HG03575 (cell line): ENCODE results near the gene AVEN.
"Not testable (repeated sequence)": the region's sequence is repeated elsewhere in the genome, so short reads cannot be mapped to it uniquely, and the experiment has no call there.

Source experiments
- ATAC-seq: cut with Tn5 transposase; IDR thresholded peaks from one replicate; pipeline ENCODE4 v1.9.1; 2021; ENCODE audit not compliant: unreplicated experiment, insufficient number of reproducible peaks, low FRiP score; ENCODE audit errors: extremely low read depth

Gene AVEN

GRCh38 chr15:34046471-34047145 lies 7.6 kb upstream of the AVEN start:
- ATAC-seq, result no peak

GRCh38 chr15:34043813-34044212 lies 4.8 kb upstream of the AVEN start:
- ATAC-seq, result no peak

- ATAC-seq, result no peak
Measured at GRCh38 chr15:34043391-34043790, 4.4 kb upstream of the AVEN start.

DNA sequence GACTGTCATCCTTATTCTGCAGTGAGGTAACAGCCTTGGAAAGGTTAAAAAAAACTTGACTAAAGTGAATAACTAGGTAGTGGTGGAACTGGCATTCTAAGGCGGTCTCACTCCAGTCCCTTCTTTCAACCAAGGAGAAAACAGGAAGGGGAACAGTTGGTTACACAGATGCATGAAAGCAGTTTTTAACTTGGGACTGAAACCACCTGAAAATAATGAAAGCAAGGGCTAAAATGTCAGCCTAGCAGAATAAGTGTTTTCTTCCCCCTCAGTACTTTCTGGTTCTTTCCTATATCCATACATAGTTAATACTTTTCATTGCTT lies 748 bp upstream of the AVEN start:
- ATAC-seq, result no peak

DNA sequence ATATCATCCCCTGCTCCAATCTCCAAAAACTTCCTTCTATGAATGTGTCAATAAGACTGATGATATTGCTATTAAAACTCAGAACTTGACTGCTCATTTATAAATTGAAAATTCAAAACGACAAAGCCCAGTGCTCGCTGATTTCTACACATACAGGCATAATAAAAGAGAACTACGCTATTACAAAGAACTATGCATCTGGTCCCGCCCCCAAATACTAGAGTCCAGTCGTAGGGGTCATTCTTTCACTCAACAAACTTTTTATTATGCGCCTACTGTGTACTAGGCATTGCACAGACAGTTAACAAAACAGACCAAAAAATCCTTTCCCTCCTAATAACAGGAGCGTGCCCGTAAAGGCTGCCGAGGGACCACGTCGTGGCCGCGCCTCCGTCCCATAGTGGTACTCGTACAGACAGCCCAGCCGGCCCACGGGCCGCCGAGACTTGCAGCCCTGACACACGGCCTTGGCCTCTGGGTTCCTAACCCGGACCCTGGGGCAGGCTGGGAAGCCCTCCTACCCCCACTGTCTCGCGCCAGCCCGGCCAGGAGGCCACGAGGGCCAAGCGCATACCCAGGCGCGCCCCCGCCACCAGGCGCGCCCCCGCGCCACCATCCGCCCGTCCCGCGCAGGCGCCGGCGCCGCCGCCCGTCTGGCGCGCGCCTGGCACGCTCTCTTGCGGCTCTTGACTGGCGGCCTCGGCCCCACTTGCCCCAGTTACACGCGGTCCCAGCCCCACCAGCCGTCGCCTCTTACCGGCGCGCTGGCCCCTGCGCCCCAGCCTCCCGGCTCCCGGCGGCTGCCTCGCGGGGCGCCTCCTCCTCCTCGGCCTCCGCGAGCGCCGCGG lies 757 bp downstream of the AVEN start:
- ATAC-seq, result no peak

DNA sequence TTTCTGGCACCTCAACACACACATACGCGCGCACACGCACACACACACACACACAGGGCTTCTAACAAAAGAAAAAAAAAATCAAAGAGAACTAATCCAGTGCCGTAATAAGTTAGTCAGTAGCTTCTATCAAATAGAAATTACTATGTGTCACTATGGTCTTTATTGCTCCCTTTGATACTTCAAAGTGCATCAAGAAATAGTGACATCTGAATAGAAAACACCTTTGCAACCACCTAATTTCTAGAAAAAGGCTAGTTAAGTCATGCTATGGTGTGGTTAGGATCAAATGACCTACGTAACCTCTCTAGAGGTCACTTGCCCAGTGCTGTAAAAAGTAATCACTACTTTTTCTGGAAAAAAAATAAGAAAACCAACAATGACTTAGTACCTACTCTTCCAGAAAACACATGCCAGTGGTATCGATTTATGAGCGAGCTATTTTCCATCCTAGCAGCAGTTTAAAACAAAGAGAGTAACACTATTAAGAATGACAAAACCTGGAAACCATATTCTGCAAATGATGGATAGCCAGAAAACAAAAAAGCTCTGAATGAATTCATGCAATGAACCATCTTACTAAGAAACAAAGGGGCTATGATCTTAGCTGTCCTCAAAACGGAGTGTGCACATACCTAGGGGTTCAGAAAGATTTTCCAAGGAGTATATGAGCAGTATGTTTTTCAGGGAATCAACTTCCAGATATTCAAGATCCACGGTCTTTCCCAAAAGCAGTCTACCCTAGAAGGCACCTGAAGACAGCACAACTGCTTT lies 6.8 kb downstream of the AVEN start:
- no peak for ATAC-seq

DNA sequence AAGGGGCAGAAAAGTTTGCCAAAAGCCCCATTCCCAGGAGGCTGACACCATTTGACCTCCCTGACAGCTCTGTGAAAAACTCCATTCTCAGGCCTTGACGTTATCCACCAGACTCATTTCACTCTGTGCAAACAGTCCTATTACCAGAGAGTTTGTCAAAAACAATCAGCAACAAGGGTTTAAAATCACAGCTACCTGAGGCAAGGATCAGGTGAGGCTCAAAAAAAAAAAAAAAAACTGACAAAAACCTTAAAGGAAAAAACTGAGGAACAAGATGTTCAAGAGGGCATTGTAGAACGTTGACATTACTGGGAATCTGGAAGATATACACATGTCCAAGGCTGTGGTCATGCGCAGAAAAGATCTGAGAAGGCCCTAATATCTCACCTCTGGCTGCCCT lies 11.4 kb downstream of the AVEN start:
- no peak for ATAC-seq

GRCh38 chr15:34025252-34025651 lies 13.8 kb downstream of the AVEN start:
- ATAC-seq, result no peak

DNA sequence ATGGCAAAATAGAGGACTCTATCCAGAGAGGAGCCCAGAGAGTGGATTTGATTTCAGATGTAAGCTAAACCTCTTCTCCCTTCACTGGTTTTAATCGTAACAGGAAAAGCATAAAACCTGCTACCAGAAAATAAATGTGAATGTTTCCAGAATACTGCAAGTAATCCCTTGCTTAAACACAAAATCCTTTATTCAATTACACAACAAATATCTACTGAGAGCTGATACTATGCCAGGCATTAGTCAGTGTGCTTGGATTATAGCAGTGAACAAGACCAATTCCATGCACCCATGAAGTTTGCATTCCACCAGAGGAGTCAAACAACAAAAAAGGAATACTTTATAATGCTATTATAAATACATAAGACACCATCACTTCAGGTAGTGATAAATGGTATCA lies 15.1 kb downstream of the AVEN start:
- no peak for ATAC-seq

- ATAC-seq, result no peak
Measured at GRCh38 chr15:34019369-34019990, 19.5 kb downstream of the AVEN start.

DNA sequence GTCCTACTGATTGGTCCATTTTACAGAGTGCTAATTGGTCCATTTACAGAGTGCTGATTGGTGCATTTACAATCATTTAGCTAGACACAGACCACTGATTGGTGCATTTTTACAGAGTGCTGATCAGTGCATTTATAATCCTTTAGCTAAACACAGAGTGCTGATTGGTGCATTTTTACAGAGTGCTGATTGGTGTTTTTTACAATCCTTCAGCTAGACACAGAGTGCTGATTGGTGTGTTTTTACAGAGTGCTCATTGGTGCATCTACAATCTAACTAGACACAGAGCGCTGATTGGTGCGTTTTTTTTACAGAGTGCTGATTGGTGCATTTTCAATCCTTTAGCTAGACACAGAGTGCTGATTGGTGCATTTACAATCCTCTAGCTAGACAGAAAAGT lies 20.3 kb downstream of the AVEN start:
- ATAC-seq, result not testable (repeated sequence)

DNA sequence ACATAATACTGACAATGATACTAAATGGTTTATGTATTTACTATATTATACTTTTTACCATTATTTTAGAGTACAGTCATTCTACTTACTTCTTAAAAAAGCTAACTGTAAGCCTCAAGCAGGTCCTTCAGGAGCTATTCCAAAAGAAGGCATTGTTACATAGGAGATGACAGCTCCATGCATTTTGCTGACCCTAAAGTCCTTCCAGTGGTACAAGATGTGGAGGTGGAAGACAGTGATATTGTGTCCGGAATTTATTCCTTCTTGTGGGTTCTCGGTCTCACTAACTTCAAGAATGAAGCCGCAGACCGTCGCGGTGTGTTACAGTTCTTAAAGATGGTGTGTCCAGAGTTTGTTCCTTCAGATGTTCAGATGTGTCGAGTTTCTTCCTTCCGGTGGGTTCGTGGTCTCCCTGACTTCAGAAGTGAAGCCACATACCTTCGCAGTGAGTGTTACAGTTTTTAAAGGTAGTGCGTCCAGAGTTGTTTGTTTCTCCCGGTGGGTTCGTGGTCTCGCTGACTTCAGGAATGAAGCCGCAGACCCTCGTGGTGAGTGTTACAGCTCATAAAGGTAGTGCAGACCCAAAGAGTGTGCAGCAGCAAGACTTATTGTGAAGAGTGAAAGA lies 20.9 kb downstream of the AVEN start:
- ATAC-seq, result no peak

DNA sequence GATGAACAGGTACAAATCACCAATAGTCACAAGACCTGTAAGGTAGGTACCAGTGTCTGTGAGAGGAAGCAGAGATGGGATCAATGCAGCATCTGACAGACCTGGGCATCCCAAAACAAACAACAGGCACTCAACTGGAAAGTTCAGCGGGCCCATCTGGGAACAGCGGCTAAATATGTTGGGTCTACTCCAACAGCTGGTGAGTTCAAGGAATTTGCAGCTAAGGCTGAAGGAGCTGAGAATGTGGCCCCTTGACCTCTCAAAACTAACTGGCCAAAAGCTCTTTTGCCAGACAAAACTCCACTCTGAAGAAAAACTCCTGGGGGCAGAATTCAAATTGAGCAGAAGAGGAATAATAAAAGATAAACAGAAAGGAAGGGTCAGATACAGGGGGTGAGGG lies 24.4 kb downstream of the AVEN start:
- ATAC-seq, result no peak

DNA sequence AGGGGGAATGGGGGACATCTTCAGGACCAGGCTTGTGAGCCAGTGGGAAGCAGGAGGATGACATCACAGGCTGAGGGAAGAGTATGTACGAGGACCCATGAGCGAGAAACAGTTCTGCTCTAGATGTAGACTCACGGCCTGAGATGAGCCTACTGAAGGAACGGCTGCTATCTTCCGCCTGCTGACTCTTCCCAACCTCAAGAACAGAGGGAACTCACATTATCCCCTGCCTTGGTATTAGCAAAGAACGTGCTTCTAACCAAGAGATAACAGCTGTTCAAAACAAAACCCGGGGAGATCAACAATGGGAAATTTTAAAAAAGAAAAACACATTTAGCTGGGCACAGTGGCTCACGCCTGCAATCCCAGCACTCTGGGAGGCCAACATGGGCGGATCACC lies 25.3 kb downstream of the AVEN start:
- no peak for ATAC-seq

- no peak for ATAC-seq
Measured at GRCh38 chr15:34012461-34013028, 26.5 kb downstream of the AVEN start.

DNA sequence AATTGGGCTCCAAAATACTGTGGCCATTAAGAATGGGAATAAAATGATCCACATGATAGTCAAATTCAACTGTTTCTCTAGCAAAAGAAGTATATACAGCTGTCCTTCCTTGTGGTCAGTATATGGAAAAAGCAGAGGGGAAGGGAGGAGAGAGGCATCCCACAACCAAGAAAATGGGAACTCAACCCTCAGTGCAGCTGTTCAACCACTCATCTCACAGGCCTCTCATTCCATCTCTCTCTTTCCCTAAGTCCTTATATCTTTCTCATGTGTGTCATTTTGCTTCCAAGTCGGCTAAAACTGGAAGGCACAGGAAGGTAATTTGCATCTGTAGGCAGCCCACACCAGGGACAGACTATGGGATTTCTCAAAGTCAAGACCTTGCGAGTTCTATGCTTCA lies 27.5 kb downstream of the AVEN start:
- no peak for ATAC-seq

DNA sequence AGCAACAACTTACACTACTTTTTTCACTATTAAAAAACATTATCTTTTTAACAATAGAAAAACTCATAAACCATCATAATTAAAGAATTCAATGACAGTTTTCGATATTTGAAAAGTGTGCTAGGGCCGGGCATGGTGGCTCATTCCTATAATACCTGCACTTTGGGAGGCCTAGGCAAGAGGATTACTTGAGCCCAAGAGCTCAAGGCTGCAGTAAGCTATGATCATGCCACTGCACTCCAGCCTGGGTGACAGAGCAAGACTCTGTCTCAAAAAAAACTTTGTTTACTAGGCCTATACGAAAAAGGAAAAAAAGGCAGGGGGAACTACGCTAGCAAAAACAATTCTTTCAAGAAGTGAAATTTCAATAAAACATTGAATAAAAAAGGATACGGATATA lies 28.1 kb downstream of the AVEN start:
- ATAC-seq, result no peak

DNA sequence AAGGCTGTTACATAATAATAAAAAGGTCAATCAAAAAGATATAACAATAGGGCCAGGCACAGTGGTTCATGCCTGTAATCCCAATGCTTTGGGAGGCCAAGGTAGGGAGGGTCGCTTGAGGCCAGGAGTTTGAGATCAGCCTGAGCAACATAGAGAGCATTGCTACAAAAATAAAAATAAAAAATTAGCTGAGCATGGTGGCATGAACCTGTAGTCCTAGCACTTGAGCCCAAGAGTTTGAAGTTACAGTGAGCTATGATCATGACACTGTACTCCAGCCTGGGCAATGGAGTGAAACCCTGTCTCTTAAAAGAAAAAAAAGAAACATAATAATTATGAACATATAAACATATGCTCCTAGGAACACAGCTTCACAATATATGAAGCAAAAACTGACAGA lies 29.3 kb downstream of the AVEN start:
- no peak for ATAC-seq

GRCh38 chr15:34006381-34006780 lies 32.6 kb downstream of the AVEN start:
- no peak for ATAC-seq
